GM15510 (cell line): ENCODE results near the gene ERC1.

ENCODE experiments used
- POLR2A ChIP-seq: IDR thresholded peaks from 3 replicates; pipeline ENCODE4 v1.6.1; 2011; ENCODE audit warnings: borderline replicate concordance; ENCODE audit not compliant: insufficient read length; ENCODE audit errors: extremely low read depth

ERC1 gene

GRCh38 chr12:971991-972390 is 19.0 kb upstream of the ERC1 start:
- no peak for TF ChIP-seq POLR2A

DNA sequence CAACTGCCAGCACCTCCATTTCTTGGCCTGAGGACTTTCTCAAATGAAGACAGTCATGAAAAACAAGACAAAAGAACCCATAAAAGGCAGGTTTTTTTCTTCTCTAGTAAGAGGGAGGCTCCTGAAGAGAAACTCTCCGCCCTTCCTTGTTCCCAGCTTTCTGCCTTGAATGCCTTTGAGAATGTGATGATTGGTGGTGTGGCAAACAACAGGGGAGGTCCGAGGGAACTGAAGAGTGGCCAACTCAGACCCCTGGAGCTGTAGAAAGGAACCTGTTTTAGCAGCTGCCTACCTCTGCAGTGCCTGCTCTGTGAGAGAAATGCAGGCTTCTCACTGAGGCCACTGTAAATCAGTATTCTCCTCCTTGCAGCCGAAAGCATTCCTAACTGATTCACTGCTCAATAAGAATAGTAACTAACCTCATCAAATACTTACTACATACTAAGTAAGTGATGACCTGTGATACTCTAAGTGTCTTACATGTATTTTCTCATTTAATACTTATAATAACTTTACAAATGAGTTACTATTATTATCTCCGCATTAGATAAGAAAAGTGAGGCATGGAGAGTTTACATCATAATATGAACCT is 16.7 kb upstream of the ERC1 start:
- TF ChIP-seq POLR2A, result no peak

DNA sequence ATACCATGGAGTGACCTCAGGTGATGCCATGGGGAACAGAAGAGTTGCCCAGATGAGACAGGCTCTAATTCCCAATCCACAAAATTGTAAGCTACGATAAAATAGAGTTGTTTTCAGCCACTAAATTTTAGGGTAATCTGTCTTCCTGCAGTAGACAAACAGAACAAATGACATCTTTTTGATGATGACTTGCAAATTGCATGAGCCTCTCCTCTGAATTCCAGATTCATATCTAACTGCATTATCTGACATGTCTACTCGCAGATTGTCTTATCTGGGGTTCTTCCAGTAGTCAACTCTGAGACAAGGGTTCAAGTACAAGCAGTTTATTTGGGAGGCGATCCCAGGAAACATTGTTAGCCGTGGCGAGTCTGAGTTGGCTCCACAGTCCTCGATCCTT is 14.4 kb upstream of the ERC1 start:
- no peak for TF ChIP-seq POLR2A

GRCh38 chr12:977156-977555 is 13.9 kb upstream of the ERC1 start:
- TF ChIP-seq POLR2A, result no peak

GRCh38 chr12:979349-979748 is 11.7 kb upstream of the ERC1 start:
- no peak for TF ChIP-seq POLR2A

DNA sequence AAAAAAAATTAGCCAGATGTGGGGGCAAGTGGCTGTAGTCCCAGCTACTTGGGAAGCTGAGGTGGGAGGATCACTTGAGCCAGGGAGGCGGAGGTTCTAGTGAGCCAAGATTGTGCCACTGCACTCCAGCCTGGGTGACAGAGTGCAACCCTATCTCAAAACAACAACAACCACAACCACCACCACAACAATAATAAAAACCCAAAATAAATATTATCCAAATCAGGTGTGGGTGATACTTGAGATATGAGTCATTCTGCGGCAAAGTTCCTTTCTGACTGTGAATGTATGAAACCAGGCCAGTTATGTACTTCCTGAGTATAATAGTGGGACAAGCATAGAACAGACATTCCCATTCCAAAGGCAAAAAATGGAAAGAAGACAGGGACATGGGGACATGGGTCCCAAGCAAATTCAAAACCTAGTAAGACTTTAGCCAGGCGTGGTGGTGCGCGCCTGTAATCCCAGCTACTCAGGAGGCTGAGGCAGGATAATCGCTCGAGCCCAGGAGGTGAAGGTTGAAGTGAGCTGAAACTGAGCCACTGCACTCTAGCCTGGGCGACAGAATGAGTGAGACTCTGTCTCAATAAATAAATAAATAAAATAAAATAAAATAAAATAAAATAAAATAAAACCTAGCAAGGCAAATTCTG is 9.7 kb upstream of the ERC1 start:
- TF ChIP-seq POLR2A, result no peak

GRCh38 chr12:981961-982360 is 9.1 kb upstream of the ERC1 start:
- no peak for TF ChIP-seq POLR2A

DNA sequence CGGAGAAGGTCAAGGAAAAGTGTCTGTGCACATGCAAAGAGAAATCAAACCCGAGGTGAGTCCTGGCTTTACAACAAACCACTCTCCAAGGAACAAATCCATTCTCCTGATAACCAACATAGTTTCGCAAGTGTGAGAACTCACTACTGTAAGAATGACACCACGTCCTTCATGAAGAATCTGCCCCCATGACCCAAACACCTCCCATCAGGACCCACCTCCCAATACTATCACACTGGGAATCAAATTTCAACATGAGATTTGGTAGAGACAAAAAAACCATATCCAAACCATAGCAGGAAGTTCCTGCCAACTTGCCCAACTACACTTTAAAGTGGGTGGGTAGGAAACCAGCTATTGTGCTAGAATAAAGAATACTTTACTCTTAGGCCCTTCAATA is 2.4 kb upstream of the ERC1 start:
- TF ChIP-seq POLR2A, result no peak

DNA sequence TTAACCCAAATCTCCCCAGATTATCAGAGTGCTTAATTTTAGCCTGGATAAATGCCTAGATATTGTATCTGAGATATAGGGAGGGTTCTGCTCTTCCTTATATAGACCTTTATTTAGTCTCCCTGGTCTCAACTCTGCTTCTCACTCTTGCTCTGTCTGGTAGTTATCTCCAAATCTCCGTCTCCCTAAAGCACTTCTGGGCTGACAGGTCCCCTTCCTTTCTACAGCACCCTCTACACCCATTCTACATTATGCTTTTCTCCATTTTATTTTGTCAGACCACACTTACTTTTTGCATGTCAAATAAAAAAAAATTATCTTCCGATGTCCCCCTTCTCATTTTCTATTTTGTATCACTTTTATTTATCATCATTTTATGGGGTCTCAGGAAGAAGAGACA is 2.0 kb upstream of the ERC1 start:
- TF ChIP-seq POLR2A, result no peak

DNA sequence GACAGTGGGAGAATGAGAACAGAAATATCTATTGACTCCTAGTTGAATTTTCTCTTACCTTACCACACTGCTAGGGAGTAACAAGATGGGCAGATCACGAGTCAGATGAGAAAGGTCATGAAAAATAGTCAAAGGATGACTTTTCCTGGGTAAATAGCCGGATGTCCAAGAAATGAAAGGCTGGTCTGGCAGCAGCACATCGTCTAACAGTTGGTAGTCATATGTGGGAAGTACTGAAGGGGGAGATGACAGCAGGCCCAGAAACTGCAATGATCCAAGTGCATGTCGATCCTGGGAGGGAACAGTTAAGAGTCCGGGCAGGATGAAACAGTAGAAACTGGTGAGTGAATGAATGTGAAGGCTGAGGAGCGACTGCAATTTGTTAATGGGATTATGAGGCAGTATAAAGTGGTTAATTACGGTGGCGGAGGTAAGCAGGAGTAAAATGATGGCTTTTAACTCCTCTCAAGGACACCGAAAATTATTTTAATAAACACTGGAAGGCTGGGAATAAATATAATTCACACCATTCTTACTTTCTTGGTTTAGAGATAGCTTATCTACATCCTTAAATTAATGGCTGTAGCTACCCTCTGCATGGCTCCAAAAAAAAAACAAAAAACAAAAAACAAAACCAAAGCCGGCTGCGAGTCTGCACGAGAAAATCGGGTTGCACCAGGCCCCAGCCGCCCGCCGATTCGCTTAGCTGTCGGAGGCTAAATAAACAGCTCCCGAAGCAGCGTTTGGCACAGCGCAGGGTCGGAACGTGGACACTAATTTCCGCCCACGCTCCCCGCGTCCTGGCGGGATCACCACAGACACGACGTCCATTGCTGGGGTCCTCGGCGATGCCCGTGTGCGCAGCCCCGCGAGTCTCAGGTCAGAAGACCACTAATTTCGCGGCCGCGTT is 1.0 kb upstream of the ERC1 start:
- TF ChIP-seq POLR2A, result no peak

- no peak for TF ChIP-seq POLR2A
These were observed 619 bp downstream of the ERC1 start for GRCh38 chr12:991350-992333.

DNA sequence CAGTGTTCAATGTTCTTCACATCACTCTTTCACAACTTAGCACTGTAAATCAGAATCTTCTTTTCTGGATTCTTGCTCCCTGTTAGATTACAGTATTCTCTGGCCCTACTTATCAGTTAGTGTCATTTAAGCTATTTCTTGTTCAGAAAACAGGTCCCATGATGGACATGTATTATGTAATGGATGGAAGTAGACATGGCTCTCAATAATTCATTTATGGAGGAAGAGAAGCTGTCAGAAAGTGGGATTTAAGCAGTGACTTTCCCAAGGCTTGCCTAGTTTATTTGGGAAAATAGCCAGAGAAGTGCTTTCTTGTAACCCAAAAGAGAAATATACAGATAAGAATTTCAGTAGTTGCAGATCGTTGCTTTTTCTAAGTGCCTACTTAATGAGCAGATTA is 1.6 kb downstream of the ERC1 start:
- TF ChIP-seq POLR2A, result no peak

- no peak for TF ChIP-seq POLR2A
These were observed 5.9 kb downstream of the ERC1 start for GRCh38 chr12:996881-997280.

GRCh38 chr12:997505-997904 is 6.5 kb downstream of the ERC1 start:
- TF ChIP-seq POLR2A, result no peak
